HCT116 (cell line): Measurements from ENCODE around the gene ZSWIM8.

Source experiments
- EGR1 ChIP-seq: IDR thresholded peaks from 2 replicates; pipeline ENCODE4 v1.6.1; 2012; ENCODE audit warnings: low read depth
- EZH2 ChIP-seq: fragments of 200-600 bp; sonication (generic); IDR thresholded peaks from 2 replicates; pipeline ENCODE4 v1.6.1; 2017; ENCODE audit warnings: antibody characterized with exemption, mixed run types
- FOSL1 ChIP-seq: IDR thresholded peaks from 2 replicates; pipeline ENCODE4 v1.6.1; 2012; ENCODE audit warnings: low read depth
- POLR2A ChIP-seq: IDR thresholded peaks from 2 replicates; pipeline ENCODE4 v1.7.0; 2011; ENCODE audit warnings: borderline replicate concordance; ENCODE audit not compliant: insufficient read depth, insufficient read length; ENCODE audit errors: extremely low read depth
- POLR2AphosphoS5 ChIP-seq: IDR thresholded peaks from 2 replicates; pipeline ENCODE4 v1.6.1; 2011; ENCODE audit warnings: mild to moderate bottlenecking, low read depth, low read length, moderate library complexity
- RAD21 ChIP-seq: IDR thresholded peaks from 2 replicates; pipeline ENCODE4 v1.6.1; 2012; ENCODE audit warnings: low read depth, mild to moderate bottlenecking
- ZNF274 ChIP-seq: fragments of 200-500 bp; sonication (Bioruptor generic); IDR thresholded peaks from 2 replicates; pipeline ENCODE4 v1.6.1; 2014; ENCODE audit warnings: mild to moderate bottlenecking, low read depth, low read length, inconsistent platforms
- TF ChIP-seq, protein P1 (sequence below), 3 experiments: fragments of 200-600 bp in 1 of 3; sonication (generic) in 1 of 3; IDR thresholded peaks in 2 of 3; conservative IDR thresholded peaks in 1 of 3; 2 replicates each; pipeline ENCODE4 v1.5.1; 2012 to 2017; ENCODE audit warnings: low read depth in 2 of 3, low read length in 2 of 3, antibody characterized with exemption in 1 of 3, borderline replicate concordance in 1 of 3, control low read depth in 1 of 3, mild to moderate bottlenecking in 1 of 3, mixed read lengths in 1 of 3, mixed run types in 1 of 3, moderate library complexity in 1 of 3; ENCODE audit not compliant: insufficient read depth in 1 of 3
- TF ChIP-seq, protein P2 (sequence below): IDR thresholded peaks from 2 replicates; pipeline ENCODE4 v1.6.1; 2012; ENCODE audit warnings: low read depth
- TF ChIP-seq, protein P3 (sequence below): IDR thresholded peaks from 2 replicates; pipeline ENCODE4 v1.6.1; 2012
- TF ChIP-seq, protein P4 (sequence below): IDR thresholded peaks from 2 replicates; pipeline ENCODE4 v1.6.1; 2011; ENCODE audit warnings: mild to moderate bottlenecking, low read length, moderate library complexity; ENCODE audit not compliant: insufficient replicate concordance; ENCODE audit errors: extremely low read depth

DNA sequence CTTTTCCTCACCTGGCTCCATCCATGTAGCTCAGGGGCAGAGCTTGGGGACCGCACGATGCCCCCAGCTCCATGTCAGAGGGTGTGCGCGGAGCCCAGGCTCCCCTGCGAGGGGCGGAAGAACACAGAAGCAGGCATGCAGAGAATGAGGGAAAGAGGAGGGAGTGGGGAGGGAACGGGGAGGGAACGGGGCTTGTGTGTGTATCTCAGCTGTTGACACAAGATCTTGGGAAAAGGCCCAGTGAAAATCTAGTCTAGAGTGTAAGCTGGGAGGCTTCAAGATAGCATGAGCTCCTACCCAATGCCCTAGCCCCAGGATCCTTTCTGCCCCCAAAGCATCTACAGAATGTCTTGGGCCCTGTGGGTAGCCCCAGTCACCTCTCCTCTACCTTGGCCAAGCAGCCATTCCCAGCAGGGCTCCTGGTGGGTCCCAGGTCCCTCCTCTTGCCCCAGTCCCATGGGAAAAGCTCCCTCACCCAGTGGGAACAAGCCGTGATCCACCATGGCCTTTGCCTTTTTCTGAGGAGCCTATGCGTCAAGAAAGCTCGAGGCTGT is 51.1 kb downstream of the ZSWIM8 start:
- TF ChIP-seq, protein P1, sequence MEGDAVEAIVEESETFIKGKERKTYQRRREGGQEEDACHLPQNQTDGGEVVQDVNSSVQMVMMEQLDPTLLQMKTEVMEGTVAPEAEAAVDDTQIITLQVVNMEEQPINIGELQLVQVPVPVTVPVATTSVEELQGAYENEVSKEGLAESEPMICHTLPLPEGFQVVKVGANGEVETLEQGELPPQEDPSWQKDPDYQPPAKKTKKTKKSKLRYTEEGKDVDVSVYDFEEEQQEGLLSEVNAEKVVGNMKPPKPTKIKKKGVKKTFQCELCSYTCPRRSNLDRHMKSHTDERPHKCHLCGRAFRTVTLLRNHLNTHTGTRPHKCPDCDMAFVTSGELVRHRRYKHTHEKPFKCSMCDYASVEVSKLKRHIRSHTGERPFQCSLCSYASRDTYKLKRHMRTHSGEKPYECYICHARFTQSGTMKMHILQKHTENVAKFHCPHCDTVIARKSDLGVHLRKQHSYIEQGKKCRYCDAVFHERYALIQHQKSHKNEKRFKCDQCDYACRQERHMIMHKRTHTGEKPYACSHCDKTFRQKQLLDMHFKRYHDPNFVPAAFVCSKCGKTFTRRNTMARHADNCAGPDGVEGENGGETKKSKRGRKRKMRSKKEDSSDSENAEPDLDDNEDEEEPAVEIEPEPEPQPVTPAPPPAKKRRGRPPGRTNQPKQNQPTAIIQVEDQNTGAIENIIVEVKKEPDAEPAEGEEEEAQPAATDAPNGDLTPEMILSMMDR (IDR thresholded peaks at IDR 0.05 in 2 of 3, conservative IDR thresholded peaks at IDR 0.05 in 1 of 3; ENCODE audit: borderline replicate concordance in 1 of 3, insufficient read depth in 1 of 3, low read depth in 2 of 3, low read length in 2 of 3): no peak
- TF ChIP-seq EGR1 (no peak), POLR2A (no peak), ZNF274 (no peak), FOSL1 (no peak), EZH2 (no peak), POLR2AphosphoS5 (no peak), RAD21 (no peak)
- TF ChIP-seq, protein P2, sequence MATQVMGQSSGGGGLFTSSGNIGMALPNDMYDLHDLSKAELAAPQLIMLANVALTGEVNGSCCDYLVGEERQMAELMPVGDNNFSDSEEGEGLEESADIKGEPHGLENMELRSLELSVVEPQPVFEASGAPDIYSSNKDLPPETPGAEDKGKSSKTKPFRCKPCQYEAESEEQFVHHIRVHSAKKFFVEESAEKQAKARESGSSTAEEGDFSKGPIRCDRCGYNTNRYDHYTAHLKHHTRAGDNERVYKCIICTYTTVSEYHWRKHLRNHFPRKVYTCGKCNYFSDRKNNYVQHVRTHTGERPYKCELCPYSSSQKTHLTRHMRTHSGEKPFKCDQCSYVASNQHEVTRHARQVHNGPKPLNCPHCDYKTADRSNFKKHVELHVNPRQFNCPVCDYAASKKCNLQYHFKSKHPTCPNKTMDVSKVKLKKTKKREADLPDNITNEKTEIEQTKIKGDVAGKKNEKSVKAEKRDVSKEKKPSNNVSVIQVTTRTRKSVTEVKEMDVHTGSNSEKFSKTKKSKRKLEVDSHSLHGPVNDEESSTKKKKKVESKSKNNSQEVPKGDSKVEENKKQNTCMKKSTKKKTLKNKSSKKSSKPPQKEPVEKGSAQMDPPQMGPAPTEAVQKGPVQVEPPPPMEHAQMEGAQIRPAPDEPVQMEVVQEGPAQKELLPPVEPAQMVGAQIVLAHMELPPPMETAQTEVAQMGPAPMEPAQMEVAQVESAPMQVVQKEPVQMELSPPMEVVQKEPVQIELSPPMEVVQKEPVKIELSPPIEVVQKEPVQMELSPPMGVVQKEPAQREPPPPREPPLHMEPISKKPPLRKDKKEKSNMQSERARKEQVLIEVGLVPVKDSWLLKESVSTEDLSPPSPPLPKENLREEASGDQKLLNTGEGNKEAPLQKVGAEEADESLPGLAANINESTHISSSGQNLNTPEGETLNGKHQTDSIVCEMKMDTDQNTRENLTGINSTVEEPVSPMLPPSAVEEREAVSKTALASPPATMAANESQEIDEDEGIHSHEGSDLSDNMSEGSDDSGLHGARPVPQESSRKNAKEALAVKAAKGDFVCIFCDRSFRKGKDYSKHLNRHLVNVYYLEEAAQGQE: no peak
- TF ChIP-seq, protein P3, sequence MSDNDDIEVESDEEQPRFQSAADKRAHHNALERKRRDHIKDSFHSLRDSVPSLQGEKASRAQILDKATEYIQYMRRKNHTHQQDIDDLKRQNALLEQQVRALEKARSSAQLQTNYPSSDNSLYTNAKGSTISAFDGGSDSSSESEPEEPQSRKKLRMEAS: no peak
- TF ChIP-seq, protein P4, sequence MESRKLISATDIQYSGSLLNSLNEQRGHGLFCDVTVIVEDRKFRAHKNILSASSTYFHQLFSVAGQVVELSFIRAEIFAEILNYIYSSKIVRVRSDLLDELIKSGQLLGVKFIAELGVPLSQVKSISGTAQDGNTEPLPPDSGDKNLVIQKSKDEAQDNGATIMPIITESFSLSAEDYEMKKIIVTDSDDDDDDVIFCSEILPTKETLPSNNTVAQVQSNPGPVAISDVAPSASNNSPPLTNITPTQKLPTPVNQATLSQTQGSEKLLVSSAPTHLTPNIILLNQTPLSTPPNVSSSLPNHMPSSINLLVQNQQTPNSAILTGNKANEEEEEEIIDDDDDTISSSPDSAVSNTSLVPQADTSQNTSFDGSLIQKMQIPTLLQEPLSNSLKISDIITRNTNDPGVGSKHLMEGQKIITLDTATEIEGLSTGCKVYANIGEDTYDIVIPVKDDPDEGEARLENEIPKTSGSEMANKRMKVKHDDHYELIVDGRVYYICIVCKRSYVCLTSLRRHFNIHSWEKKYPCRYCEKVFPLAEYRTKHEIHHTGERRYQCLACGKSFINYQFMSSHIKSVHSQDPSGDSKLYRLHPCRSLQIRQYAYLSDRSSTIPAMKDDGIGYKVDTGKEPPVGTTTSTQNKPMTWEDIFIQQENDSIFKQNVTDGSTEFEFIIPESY: no peak
